GM12892 (cell line): ENCODE data around the gene RGS9.

Source experiments
- POLR2A ChIP-seq: IDR thresholded peaks from 2 replicates; pipeline ENCODE4 v1.6.1; 2011; ENCODE audit warnings: low read depth, low read length, control low read depth
- POLR2AphosphoS5 ChIP-seq: IDR thresholded peaks from 2 replicates; pipeline ENCODE4 v1.6.1; 2011; ENCODE audit warnings: low read depth, low read length, control low read depth
- TAF1 ChIP-seq: IDR thresholded peaks from 2 replicates; pipeline ENCODE4 v1.6.1; 2011; ENCODE audit warnings: low read depth, mild to moderate bottlenecking, control low read depth, low read length, borderline replicate concordance

GRCh38 chr17:65099475-65099874 lies 37.7 kb upstream of the RGS9 start:
- no peak for TF ChIP-seq POLR2AphosphoS5
- TF ChIP-seq POLR2A = no peak
- no peak for TF ChIP-seq TAF1
